ENCODE data around the gene PPP1R3A. TPM values are rescaled to one million over a fixed set of nuclear protein-coding genes. Genes with fewer than 3 reads are reported as not detected.

Gene PPP1R3A
- total RNA-seq, 1 donor from 2014 or later: not detected

- TF ChIP-seq CTCF (IDR thresholded peaks at IDR 0.05; ENCODE audit: unreplicated experiment): no peak
These were observed 2.6 kb upstream of the PPP1R3A start for GRCh38 chr7:113921363-113921762.

GRCh38 chr7:113917840-113918239 is 969 bp downstream of the PPP1R3A start:
- H3K4me3 Mint-ChIP-seq: no peak overlapping the region
- no peak for TF ChIP-seq CTCF (IDR thresholded peaks at IDR 0.05; ENCODE audit: unreplicated experiment)
- H3K27ac Mint-ChIP-seq: no peak overlapping the region
- no peak for DNase-seq (ENCODE audit: low spot score in 2 of 2, unreplicated experiment in 2 of 2)
- no peaks in the 10 kb centered on the region for H3K27me3 Mint-ChIP-seq (ENCODE audit: low read depth)
- peaks cover 2% of the 10 kb centered on the region for H3K4me1 Mint-ChIP-seq
- H3K36me3 Mint-ChIP-seq: no peaks in the 10 kb centered on the region
- peaks cover 4% of the 10 kb centered on the region for H3K9me3 Mint-ChIP-seq

More at GRCh38 chr7:113921363-113921762, 2.6 kb upstream of the PPP1R3A start:
- Mint-ChIP-seq H3K9me3 (peaks cover 4% of the 10 kb centered on the region), H3K27ac (no peak overlapping the region), H3K4me1 (no peaks in the 10 kb centered on the region), H3K4me3 (no peak overlapping the region), H3K36me3 (no peaks in the 10 kb centered on the region), H3K27me3 (ENCODE audit: low read depth) (no peaks in the 10 kb centered on the region)
- DNase-seq (ENCODE audit: low spot score in 2 of 2, unreplicated experiment in 2 of 2): no peak

- no peaks in the 10 kb centered on the region for H3K27me3 Mint-ChIP-seq (ENCODE audit: low read depth)
- no peak overlapping the region for H3K27ac Mint-ChIP-seq
- H3K4me3 Mint-ChIP-seq: no peak overlapping the region
- peaks cover 4% of the 10 kb centered on the region for H3K9me3 Mint-ChIP-seq
- DNase-seq (ENCODE audit: low spot score in 2 of 2, unreplicated experiment in 2 of 2): no peak
- no peaks in the 10 kb centered on the region for H3K36me3 Mint-ChIP-seq
- TF ChIP-seq CTCF (IDR thresholded peaks at IDR 0.05; ENCODE audit: unreplicated experiment): no peak
- H3K4me1 Mint-ChIP-seq: peaks cover 2% of the 10 kb centered on the region
These were observed 2.9 kb downstream of the PPP1R3A start for GRCh38 chr7:113915956-113916355.

GRCh38 chr7:113912876-113913275 is 5.9 kb downstream of the PPP1R3A start:
- H3K27me3 Mint-ChIP-seq (ENCODE audit: low read depth): no peaks in the 10 kb centered on the region

GRCh38 chr7:113907617-113908016 is 11.2 kb downstream of the PPP1R3A start:
- Mint-ChIP-seq H3K27ac (no peak overlapping the region), H3K4me3 (no peak overlapping the region), H3K4me1 (no peaks in the 10 kb centered on the region), H3K27me3 (ENCODE audit: low read depth) (peaks cover 8% of the 10 kb centered on the region), H3K36me3 (no peaks in the 10 kb centered on the region), H3K9me3 (no peaks in the 10 kb centered on the region)
- TF ChIP-seq CTCF (IDR thresholded peaks at IDR 0.05; ENCODE audit: unreplicated experiment): no peak
- DNase-seq (ENCODE audit: low spot score in 2 of 2, unreplicated experiment in 2 of 2): no peak

More at GRCh38 chr7:113912876-113913275, 5.9 kb downstream of the PPP1R3A start:
- H3K36me3 Mint-ChIP-seq: no peaks in the 10 kb centered on the region
- DNase-seq (ENCODE audit: low spot score in 2 of 2, unreplicated experiment in 2 of 2): no peak
- H3K27ac Mint-ChIP-seq: no peak overlapping the region
- TF ChIP-seq CTCF (IDR thresholded peaks at IDR 0.05; ENCODE audit: unreplicated experiment): no peak
- no peak overlapping the region for H3K4me3 Mint-ChIP-seq
- H3K4me1 Mint-ChIP-seq: peaks cover 2% of the 10 kb centered on the region
- no peaks in the 10 kb centered on the region for H3K9me3 Mint-ChIP-seq

GRCh38 chr7:113904521-113904920 is 14.3 kb downstream of the PPP1R3A start:
- no peak overlapping the region for H3K4me3 Mint-ChIP-seq
- no peaks in the 10 kb centered on the region for H3K9me3 Mint-ChIP-seq
- H3K27me3 Mint-ChIP-seq (ENCODE audit: low read depth): peaks cover 11% of the 10 kb centered on the region
- no peak for DNase-seq (ENCODE audit: low spot score in 2 of 2, unreplicated experiment in 2 of 2)
- no peaks in the 10 kb centered on the region for H3K4me1 Mint-ChIP-seq
- no peaks in the 10 kb centered on the region for H3K36me3 Mint-ChIP-seq
- H3K27ac Mint-ChIP-seq: no peak overlapping the region
- no peak for TF ChIP-seq CTCF (IDR thresholded peaks at IDR 0.05; ENCODE audit: unreplicated experiment)
